NCI-H1694 (cell line): ENCODE results near the gene GLG1.

Source experiments
- DNase-seq: peaks from one replicate; lab custom pipeline; 2025; lab: John Stamatoyannopoulos, UW

The GLG1 gene

GRCh38 chr16:74472540-74472939 is 134.4 kb downstream of the GLG1 start:
- DNase-seq: no peak

- no peak for DNase-seq
These were observed 134.9 kb downstream of the GLG1 start for GRCh38 chr16:74472010-74472409.

GRCh38 chr16:74469946-74470478 is 136.9 kb downstream of the GLG1 start:
- no peak for DNase-seq

- no peak for DNase-seq
These were observed 137.9 kb downstream of the GLG1 start for GRCh38 chr16:74468807-74469525.

- no peak for DNase-seq
These were observed 140.0 kb downstream of the GLG1 start for GRCh38 chr16:74466872-74467271.

GRCh38 chr16:74465851-74466685 is 140.8 kb downstream of the GLG1 start:
- no peak for DNase-seq

GRCh38 chr16:74465281-74465680 is 141.6 kb downstream of the GLG1 start:
- DNase-seq: no peak

GRCh38 chr16:74463888-74464287 is 143.0 kb downstream of the GLG1 start:
- DNase-seq: no peak

GRCh38 chr16:74462361-74462760 is 144.6 kb downstream of the GLG1 start:
- no peak for DNase-seq

- no peak for DNase-seq
These were observed 145.1 kb downstream of the GLG1 start for GRCh38 chr16:74461826-74462225.

GRCh38 chr16:74460542-74460941 is 146.4 kb downstream of the GLG1 start:
- no peak for DNase-seq

GRCh38 chr16:74456290-74456625 is 150.7 kb downstream of the GLG1 start:
- no peak for DNase-seq

GRCh38 chr16:74455619-74456289 is 151.2 kb downstream of the GLG1 start:
- DNase-seq: no peak

GRCh38 chr16:74455213-74455612 is 151.7 kb downstream of the GLG1 start:
- no peak for DNase-seq

- no peak for DNase-seq
These were observed 154.8 kb downstream of the GLG1 start for GRCh38 chr16:74451951-74452758.

- DNase-seq: no peak
These were observed 155.8 kb downstream of the GLG1 start for GRCh38 chr16:74450967-74451760.

- no peak for DNase-seq
These were observed 156.7 kb downstream of the GLG1 start for GRCh38 chr16:74450236-74450635.

GRCh38 chr16:74449470-74449869 is 157.4 kb downstream of the GLG1 start:
- no peak for DNase-seq

- no peak for DNase-seq
These were observed 157.9 kb downstream of the GLG1 start for GRCh38 chr16:74448990-74449389.

GRCh38 chr16:74447578-74447977 is 159.3 kb downstream of the GLG1 start:
- no peak for DNase-seq

GRCh38 chr16:74446866-74447265 is 160.0 kb downstream of the GLG1 start:
- no peak for DNase-seq
